Peyer's patch (tissue), 4 donors: ENCODE results near the gene RTN4IP1.

Source experiments
- POLR2A ChIP-seq, 2 donors: fragments of 450-650 bp; IDR thresholded peaks; one replicate each; pipeline ENCODE4 v1.5.1; 2017; ENCODE audit warnings: antibody characterized with exemption in 2 of 2, mild to moderate bottlenecking in 2 of 2, moderate library complexity in 2 of 2
- TF ChIP-seq, protein P1 (sequence below), 6 experiments: fragments of 450-650 bp in 4 of 6; fragments of 200-600 bp in 2 of 6; sonication (generic) in 1 of 6; IDR thresholded peaks; one replicate each; pipeline ENCODE4 v1.5.1; 2017 to 2019; ENCODE audit warnings: antibody characterized with exemption in 6 of 6, mild to moderate bottlenecking in 3 of 6, moderate library complexity in 1 of 6

DNA sequence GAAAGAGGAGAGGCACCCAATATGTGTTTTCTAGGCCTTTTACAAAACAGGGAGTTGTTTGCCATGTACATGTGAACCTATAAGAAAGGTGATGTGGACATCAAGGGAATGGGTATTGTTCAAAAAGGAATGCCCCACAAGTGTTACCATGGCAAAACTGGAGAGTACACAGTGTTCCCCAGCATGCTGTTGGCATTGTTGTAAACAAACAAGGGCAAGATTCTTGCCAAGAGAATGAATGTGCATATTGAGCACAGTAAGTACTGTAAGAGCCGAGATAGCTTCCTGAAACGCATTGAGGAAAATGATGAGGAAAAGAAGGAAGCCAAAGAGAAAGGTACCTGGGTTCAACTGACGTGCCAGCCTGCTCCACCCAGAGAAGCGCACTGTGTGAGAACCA is 13.2 kb upstream of the RTN4IP1 start:
- TF ChIP-seq, protein P1, sequence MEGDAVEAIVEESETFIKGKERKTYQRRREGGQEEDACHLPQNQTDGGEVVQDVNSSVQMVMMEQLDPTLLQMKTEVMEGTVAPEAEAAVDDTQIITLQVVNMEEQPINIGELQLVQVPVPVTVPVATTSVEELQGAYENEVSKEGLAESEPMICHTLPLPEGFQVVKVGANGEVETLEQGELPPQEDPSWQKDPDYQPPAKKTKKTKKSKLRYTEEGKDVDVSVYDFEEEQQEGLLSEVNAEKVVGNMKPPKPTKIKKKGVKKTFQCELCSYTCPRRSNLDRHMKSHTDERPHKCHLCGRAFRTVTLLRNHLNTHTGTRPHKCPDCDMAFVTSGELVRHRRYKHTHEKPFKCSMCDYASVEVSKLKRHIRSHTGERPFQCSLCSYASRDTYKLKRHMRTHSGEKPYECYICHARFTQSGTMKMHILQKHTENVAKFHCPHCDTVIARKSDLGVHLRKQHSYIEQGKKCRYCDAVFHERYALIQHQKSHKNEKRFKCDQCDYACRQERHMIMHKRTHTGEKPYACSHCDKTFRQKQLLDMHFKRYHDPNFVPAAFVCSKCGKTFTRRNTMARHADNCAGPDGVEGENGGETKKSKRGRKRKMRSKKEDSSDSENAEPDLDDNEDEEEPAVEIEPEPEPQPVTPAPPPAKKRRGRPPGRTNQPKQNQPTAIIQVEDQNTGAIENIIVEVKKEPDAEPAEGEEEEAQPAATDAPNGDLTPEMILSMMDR (IDR thresholded peaks at IDR 0.05), result no peak
- no peak for TF ChIP-seq POLR2A (IDR thresholded peaks at IDR 0.05)
